HepG2 (cell line): ENCODE results near the gene C10orf71. TPM values are rescaled to one million over a fixed set of nuclear protein-coding genes. Genes with fewer than 3 reads are reported as not detected.

Source experiments
- ARID5B ChIP-seq: IDR thresholded peaks from 2 replicates; pipeline ENCODE4 v1.4.0; 2020; ENCODE audit warnings: mild to moderate bottlenecking, missing genetic modification reagents
- GATA4 ChIP-seq: sonication (generic); IDR thresholded peaks from 2 replicates; pipeline ENCODE4 v1.6.1; 2016; ENCODE audit warnings: antibody characterized with exemption, low read depth, borderline replicate concordance
- HBP1 ChIP-seq: IDR thresholded peaks from 2 replicates; pipeline ENCODE4 v1.6.1; 2016; ENCODE audit warnings: low read depth, control low read depth
- KLF12 ChIP-seq: sonication (generic); formaldehyde crosslinking; IDR thresholded peaks from 2 replicates; pipeline ENCODE4 v1.4.0; 2020; ENCODE audit warnings: missing genetic modification reagents, borderline replicate concordance
- SKIL ChIP-seq: sonication (generic); formaldehyde crosslinking; IDR thresholded peaks from 2 replicates; pipeline ENCODE4 v1.8.0; 2022; ENCODE audit warnings: missing genetic modification reagents, mild to moderate bottlenecking, moderate library complexity, borderline replicate concordance
- SMAD1 ChIP-seq: sonication (generic); formaldehyde crosslinking; IDR thresholded peaks from 2 replicates; pipeline ENCODE4 v1.4.0; 2020; ENCODE audit warnings: missing genetic modification reagents, low read depth, mild to moderate bottlenecking, borderline replicate concordance
- SP4 ChIP-seq: sonication (generic); formaldehyde crosslinking; IDR thresholded peaks from 2 replicates; pipeline ENCODE4 v1.8.1; 2023; ENCODE audit warnings: mild to moderate bottlenecking, missing genetic modification reagents
- ZNF709 ChIP-seq: sonication (generic); formaldehyde crosslinking; IDR thresholded peaks from 2 replicates; pipeline ENCODE4 v1.5.0; 2020; ENCODE audit warnings: mild to moderate bottlenecking, missing genetic modification reagents
- polyA plus RNA-seq, 8 experiments: library from polyadenylated mRNA; depleted of rRNA in 3 of 8; stranded (reverse) in 7 of 8; unstranded in 1 of 8; fragments of >200 nt; fragmentation: Illumina TruSeq in 4 of 8; extraction: Trizol in 4 of 8; gene quantifications; 2 replicates each; pipeline versions ENCODE4 v1.2.1 to v1.2.3, GENCODE V29; 2011 to 2016; ENCODE audit warnings: low read depth in 4 of 8, missing spikeins in 1 of 8, mixed read lengths in 1 of 8; ENCODE audit not compliant: insufficient read depth in 1 of 8
- total RNA-seq, 5 experiments: library from RNA; depleted of rRNA; stranded (reverse); fragments of >200 nt; fragmentation: Illumina TruSeq; extraction: Trizol; gene quantifications; 2 replicates each; pipeline ENCODE4 v1.2.3, GENCODE V29; 2016; ENCODE audit warnings: low read depth in 1 of 5

Gene C10orf71
- total and polyA plus RNA-seq, 2 of the 13 experiments (the other 11 are each of a cell fraction or from before 2014, with no cell fraction given), result not detected

- no peak for TF ChIP-seq ZNF709 (CRISPR knock-in tag)
- TF ChIP-seq SMAD1 (CRISPR knock-in tag), result no peak
- TF ChIP-seq KLF12 (CRISPR knock-in tag), result no peak
- no peak for TF ChIP-seq SKIL (CRISPR knock-in tag)
- no peak for TF ChIP-seq GATA4
- TF ChIP-seq ARID5B (CRISPR knock-in tag), result no peak
- no peak for TF ChIP-seq SP4 (CRISPR knock-in tag)
- no peak for TF ChIP-seq HBP1 (CRISPR knock-in tag)
Observed at GRCh38 chr10:49328401-49329145, 29.6 kb downstream of the C10orf71 start (continued).
